Neutrophil (primary cell): Measurements from ENCODE around the gene KDM4D.
A peak's percentile ranks its signal among the peaks of the same experiment; 100 is the strongest.

Experiments
- H3K27ac ChIP-seq: fragments of 200-600 bp; sonication (generic); 2 replicates; pipeline ENCODE4 v1.5.1; 2016; ENCODE audit warnings: mild to moderate bottlenecking, moderate library complexity
- H3K27me3 ChIP-seq: fragments of 200-600 bp; sonication (generic); 2 replicates; pipeline ENCODE4 v1.6.0; 2016; ENCODE audit warnings: mild to moderate bottlenecking
- H3K36me3 ChIP-seq: fragments of 200-600 bp; sonication (generic); 2 replicates; pipeline ENCODE4 v1.5.1; 2017
- H3K4me1 ChIP-seq, 2 experiments: fragments of 200-600 bp in 1 of 2; sonication (generic) in 1 of 2; 1 replicate in 1 of 2; 2 replicates in 1 of 2; pipeline versions ENCODE4 v1.5.1 to v1.6.1; 2013 to 2016; ENCODE audit warnings: low read depth in 1 of 2, low read length in 1 of 2, mild to moderate bottlenecking in 1 of 2, moderate library complexity in 1 of 2; ENCODE audit not compliant: control insufficient read depth in 1 of 2, insufficient read depth in 1 of 2
- H3K4me3 ChIP-seq, 2 experiments: fragments of 200-600 bp in 1 of 2; sonication (generic) in 1 of 2; 1 replicate in 1 of 2; 2 replicates in 1 of 2; pipeline ENCODE4 v1.5.1; 2013 to 2016; ENCODE audit warnings: low read depth in 1 of 2, low read length in 1 of 2, mild to moderate bottlenecking in 1 of 2, moderate library complexity in 1 of 2
- H3K9me3 ChIP-seq: fragments of 200-600 bp; sonication (generic); 2 replicates; pipeline ENCODE4 v1.5.1; 2016
- TF ChIP-seq, protein P1 (sequence below): fragments of 200-600 bp; sonication (generic); IDR thresholded peaks from 2 replicates; pipeline ENCODE4 v1.5.1; 2016; ENCODE audit warnings: antibody characterized with exemption

The KDM4D gene

GRCh38 chr11:94973099-94973968 is at the start of gene KDM4D, which contains the start of gene CWC15:
TSS of gene KDM4D (plus strand) at chr11:94973709. CDS start at chr11:94997373, 23,664 bp downstream.
TSS of gene CWC15 (minus strand) at chr11:94973556. CDS start at chr11:94972185, 1,371 bp downstream.
- peaks cover 17% of the 10 kb centered on the region in 2 experiments for H3K4me1 ChIP-seq
- H3K4me3 ChIP-seq: peak within 1 kb of the TSS; percentile 79 to 91
- peaks cover 35% of the 10 kb centered on the region for H3K36me3 ChIP-seq
- TF ChIP-seq, protein P1, sequence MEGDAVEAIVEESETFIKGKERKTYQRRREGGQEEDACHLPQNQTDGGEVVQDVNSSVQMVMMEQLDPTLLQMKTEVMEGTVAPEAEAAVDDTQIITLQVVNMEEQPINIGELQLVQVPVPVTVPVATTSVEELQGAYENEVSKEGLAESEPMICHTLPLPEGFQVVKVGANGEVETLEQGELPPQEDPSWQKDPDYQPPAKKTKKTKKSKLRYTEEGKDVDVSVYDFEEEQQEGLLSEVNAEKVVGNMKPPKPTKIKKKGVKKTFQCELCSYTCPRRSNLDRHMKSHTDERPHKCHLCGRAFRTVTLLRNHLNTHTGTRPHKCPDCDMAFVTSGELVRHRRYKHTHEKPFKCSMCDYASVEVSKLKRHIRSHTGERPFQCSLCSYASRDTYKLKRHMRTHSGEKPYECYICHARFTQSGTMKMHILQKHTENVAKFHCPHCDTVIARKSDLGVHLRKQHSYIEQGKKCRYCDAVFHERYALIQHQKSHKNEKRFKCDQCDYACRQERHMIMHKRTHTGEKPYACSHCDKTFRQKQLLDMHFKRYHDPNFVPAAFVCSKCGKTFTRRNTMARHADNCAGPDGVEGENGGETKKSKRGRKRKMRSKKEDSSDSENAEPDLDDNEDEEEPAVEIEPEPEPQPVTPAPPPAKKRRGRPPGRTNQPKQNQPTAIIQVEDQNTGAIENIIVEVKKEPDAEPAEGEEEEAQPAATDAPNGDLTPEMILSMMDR: peak; percentile 23
- H3K9me3 ChIP-seq: no peaks in the 10 kb centered on the region
- H3K27me3 ChIP-seq: peaks cover 24% of the 10 kb centered on the region
- H3K27ac ChIP-seq: peak within 1 kb of the TSS; percentile 76

DNA sequence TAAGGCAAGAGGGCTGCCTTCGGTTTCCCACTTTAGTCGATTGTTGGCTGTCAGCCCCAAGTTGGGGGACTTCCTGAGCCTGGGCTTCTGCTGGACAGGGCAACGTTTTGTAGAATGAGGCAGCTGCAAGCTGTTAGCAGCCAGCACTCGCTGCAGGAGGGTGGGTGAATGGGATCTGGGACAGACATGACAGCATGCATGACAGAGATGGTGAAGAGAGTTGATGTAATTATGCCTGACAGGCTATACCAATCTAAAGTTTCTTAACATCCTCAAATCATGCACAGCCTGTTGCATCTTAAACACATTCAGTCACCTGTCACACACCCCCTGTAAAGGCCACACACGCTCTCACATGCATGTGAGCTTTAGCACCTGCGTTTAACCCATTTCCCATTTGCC is 49.3 kb upstream of the KDM4D start:
- Histone ChIP-seq H3K36me3 (no peaks in the 10 kb centered on the region), H3K4me1 (no peaks in the 10 kb centered on the region), H3K4me3 (no peak overlapping the region), H3K27ac (no peak overlapping the region), H3K9me3 (no peaks in the 10 kb centered on the region), H3K27me3 (no peaks in the 10 kb centered on the region)
- TF ChIP-seq, protein P1: no peak

- Histone ChIP-seq H3K4me1 (no peaks in the 10 kb centered on the region), H3K36me3 (no peaks in the 10 kb centered on the region), H3K27me3 (no peaks in the 10 kb centered on the region), H3K9me3 (no peaks in the 10 kb centered on the region), H3K4me3 (no peak overlapping the region), H3K27ac (no peak overlapping the region)
- TF ChIP-seq, protein P1: no peak
These were observed 48.9 kb upstream of the KDM4D start for GRCh38 chr11:94924612-94925011.

DNA sequence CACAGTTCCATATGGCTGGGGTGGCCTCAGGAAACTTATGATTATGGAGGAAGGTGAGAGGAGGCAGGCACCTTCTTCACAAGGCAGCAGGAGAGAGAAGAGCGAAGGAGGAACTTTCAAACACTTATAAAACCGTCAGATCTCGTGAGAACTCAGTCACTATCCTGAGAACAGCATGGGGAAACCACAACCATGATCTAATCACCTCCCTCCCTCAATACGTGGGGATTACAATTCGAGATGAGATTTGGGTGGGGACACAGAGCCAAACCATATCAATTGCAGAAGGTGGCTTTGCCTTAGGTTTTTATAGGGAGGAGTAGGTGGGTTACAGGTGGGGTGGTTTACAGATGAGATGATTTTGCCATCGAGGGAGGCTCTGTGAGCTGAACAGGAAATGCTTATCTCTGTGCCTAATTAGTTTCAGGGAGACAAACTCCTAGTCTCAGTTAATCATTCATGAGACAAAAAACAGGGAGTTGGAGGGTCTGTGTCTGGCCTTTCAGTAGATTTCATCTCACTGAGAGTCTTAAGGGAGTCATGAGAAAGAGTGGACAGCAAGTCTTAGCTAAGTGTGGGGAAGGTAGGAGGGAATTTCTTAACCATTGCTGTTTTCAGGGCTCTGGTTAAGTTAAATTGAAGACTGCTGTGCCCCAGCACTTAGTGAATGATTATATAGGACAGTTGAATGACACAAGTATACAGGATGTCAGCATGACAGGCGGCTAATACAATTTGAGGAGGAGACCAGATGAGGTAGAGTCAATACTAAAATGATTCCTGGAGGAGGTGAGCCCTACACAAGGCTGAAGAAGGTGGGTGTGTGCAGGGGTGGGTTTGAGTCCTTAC is 47.9 kb upstream of the KDM4D start:
- TF ChIP-seq, protein P1: no peak
- H3K4me3 ChIP-seq: no peak overlapping the region
- H3K27ac ChIP-seq: no peak overlapping the region
- no peaks in the 10 kb centered on the region for H3K4me1 ChIP-seq
- no peaks in the 10 kb centered on the region for H3K27me3 ChIP-seq
- H3K36me3 ChIP-seq: no peaks in the 10 kb centered on the region
- no peaks in the 10 kb centered on the region for H3K9me3 ChIP-seq

GRCh38 chr11:94926271-94926625 is 47.3 kb upstream of the KDM4D start:
- no peak overlapping the region for H3K27ac ChIP-seq

More at GRCh38 chr11:94926271-94926625, 47.3 kb upstream of the KDM4D start:
- Histone ChIP-seq H3K4me3 (no peak overlapping the region), H3K9me3 (no peaks in the 10 kb centered on the region), H3K4me1 (no peaks in the 10 kb centered on the region), H3K27me3 (no peaks in the 10 kb centered on the region), H3K36me3 (no peaks in the 10 kb centered on the region)
- TF ChIP-seq, protein P1: no peak
